ENCODE data around the gene P2RY6.
A peak's percentile ranks its signal among the peaks of the same experiment; 100 is the strongest.

The P2RY6 gene

GRCh38 chr11:73320763-73321603, 48.8 kb downstream of the P2RY6 start:
- DNase-seq, result no peak

DNA sequence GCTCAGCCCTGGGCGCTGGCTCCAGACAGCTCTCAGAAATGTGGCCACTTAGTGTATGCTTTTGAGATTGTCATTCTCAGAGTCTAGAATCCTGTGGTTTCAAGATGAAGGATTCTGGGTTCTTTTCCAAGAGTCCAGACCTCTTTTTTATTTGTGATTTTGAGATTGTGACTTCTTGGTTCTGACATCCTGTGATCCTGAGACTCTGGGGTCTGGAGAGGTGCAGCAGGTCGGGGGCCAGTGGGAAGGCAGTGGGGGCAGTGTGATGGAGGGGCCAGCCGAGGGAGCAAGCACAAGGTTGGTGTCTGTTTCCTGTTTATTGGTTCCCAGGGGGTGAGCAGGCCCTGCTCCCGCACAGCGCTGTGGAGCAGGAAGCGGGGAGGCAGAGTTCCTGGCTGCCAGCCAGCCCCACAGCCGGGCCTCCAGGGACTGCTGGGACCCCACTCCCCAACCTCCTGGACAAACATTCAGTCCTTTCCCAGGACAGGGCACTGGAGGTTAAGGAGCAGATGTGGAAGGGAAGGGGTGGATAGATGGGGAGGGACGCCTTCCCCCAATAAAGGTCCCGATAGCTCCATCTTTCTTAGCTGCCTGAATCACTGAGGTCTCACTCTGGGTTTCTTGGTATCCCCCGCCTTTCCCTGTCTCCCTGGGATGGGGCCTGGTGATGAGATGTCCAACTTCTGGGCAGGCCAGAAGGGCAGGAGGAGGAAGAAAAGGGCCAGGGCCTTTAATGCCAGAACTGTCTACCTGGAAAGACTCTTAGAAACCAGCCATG, 49.7 kb downstream of the P2RY6 start:
- DNase-seq, result peak; percentile 54 to 56

DNA sequence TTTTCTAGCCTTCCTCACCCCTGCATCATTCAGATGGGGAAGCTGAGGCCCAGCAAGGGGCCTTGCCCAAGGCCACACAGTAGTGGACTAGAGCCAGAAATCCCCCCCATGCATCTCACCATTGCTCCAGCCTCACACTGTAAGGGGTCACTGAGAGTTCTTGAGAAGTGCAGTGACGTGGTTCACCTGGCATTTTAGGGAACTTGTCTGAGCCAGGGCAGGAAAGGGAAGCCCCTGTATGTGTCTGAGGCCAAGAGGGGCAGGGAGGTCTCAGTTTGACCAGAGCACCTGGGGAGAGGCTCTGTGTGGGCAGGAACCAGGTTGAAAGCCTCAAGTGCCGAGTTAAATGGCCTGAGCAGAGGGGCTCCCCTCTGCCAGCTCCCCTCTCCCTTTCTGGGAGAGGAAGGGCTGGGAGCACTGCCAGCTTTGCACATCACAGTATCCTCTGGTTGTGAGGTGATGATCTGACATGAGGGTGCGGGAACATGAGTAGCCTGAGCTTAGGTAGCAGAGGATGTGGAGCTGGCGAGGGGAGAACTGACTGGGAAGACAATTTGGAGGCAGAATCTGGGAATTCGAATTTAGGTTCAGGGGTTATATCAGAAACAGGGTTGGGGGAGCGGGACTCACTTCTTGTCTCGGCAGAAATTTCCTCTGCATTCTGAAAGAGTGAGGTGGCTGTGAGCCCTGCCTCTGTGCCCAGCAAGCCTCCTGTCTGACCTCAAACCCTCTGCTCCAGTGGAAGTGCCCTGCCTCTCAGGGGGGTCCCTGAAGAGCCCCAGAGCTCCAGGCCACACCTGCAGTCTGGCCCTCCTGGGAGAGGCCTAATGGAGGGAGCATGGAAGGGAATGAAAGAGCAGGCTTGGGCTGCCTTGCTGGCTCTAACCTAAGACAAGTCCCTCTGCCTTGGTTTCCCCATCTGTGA, 50.5 kb downstream of the P2RY6 start:
- DNase-seq, result peak in 1 of 2 experiments; percentile 35

DNA sequence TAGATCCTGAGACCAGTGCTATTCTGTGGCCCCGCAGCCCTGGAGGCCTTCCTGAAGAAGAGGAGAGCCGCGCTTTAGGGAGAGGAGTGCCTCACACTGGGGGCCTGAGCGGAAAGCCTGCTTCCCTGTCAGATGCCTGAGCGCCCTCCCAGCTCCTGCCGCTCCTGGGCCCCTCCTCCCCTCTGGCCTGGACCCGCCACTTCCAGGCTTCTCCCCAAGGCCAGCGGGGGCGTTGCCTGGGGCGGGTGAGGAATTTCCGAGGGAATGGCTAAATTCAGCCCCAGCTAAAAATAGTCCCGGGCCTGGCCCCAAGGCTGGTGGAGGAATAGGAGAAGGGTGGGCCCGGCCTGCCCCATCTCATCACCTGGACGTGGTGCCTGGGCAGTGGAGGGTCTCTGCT, 51.3 kb downstream of the P2RY6 start:
- no peak for DNase-seq

DNA sequence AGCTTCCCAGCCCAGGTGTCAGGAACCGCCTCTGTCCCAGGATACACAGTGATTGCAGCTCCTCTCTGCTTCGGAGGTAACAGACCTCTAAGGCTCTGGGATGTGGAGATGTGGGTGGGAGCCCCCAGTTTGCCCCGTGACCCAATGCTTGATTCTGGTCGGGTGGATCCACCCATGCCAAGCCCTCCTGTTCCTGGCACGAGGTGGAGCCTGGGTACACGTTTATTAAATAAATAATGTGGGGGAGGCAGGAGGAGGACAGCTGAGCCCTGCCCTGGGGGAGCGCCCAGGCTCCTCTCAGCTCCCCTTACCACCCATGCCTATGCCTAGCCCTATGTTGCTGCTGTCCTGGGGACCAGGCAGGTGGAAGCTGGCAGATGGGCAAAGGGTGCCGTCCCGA, 52.0 kb downstream of the P2RY6 start:
- DNase-seq, result no peak

- no peak for DNase-seq
Measured at GRCh38 chr11:73324665-73325035, 52.5 kb downstream of the P2RY6 start.

- no peak for DNase-seq
Measured at GRCh38 chr11:73325036-73325981, 53.2 kb downstream of the P2RY6 start.

GRCh38 chr11:73326929-73327811, 55.0 kb downstream of the P2RY6 start:
- DNase-seq, result no peak

DNA sequence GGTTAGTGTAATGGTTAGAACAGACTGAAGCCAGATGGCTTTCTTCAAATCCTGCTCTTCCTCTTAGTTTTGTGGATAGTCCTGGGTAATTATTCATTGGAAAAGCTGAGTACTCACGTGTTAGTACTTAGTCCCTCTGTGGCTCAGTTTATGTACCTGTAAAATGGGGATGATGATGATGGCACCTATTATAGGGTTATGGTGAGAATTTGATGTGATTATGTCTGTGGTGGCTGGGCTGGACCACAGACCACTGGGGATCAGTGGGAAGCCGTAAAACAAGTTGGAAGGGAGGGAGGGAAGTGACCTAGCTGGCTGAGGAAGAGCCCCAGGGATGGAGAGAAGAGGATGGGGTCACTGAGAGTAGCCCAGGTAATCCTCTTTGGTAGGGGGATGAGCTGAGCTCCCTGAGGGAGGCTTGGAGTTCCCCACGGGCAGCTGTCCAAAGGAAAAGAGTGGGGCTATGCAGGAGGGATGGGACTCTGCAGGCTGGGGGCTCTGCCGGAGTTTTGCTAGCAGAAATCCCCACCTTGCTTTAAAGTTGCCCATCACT, 55.8 kb downstream of the P2RY6 start:
- no peak for DNase-seq

GRCh38 chr11:73330569-73331093, 58.5 kb downstream of the P2RY6 start:
- peak in 1 of 2 experiments; percentile 20 for DNase-seq

DNA sequence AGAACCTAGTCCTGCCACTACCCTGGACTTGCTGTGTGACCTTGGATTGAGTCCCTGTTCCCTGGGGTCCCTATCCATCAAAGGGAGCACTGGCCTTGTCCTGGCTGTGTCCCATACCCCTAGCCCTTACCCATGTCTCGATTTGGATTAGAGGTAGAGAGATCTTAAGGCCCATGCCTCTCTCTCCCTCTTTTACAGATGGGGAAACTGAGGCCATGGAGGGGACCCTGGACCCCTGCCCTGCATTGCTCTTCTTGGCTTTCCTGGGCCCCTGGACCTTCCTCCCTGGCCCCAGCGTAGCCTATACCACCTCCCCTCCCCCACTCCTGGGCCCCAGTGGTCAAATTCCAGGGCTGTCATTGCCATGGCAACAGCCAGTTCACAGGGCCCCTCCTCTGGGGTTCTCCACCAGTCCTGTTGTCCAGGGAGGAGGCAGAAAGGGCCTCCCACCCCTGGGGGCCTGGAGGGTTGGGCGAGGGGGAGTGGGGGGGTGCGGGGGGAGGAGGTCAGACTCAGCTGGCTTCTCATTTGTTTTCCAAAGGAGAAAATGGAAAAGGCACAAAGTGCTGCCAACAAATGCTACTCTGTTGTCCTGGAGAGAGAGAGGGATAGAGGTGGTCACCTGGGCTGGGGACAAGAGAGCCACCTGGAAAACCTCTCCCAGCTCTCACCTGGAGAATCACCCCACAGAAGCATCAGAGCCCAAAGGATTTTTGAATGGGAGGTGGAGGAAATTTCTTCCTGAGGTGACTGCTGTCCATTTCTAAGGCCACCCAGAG, 59.2 kb downstream of the P2RY6 start:
- DNase-seq, result no peak

GRCh38 chr11:73333173-73333572, 61.0 kb downstream of the P2RY6 start:
- no peak for DNase-seq

DNA sequence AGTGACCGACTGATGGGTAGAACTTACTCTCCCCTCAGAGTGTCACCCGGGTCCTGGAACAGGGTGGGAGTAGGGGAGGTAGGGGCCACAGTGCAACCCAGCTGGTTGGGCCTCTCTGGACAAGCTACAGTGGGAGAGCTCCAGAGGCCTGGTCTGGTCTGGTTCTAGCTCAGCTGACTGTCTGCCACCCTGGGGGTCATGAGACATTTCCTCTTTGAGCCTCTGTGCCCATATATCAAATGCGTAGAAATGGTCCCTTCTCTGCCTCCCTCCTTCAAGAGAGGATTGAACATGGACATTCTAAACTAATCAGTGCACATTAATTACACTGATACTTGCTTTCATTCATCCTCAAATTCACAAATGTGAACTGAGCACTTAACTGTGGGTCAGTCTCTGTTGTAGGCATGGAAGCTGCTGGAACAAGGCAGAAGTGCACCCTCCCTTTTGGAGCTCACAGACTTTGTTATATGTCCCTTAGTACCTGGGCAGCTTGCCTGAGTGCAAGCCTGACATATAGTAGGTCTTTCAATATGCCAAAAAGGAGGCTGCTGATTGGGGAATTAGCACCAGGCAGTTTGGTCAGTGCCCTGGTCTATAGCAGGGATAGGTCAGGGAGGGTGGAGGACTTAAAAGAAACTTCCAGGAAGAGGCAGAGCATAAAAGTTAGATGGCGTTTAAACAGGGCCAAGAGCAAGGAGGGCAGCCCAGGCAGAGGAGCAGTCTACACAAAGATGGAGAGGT, 61.7 kb downstream of the P2RY6 start:
- DNase-seq, result no peak

GRCh38 chr11:73334384-73335203, 62.5 kb downstream of the P2RY6 start:
- DNase-seq, result no peak

- peak; percentile 54 to 56 for DNase-seq
Measured at GRCh38 chr11:73335204-73335923, 63.2 kb downstream of the P2RY6 start.

DNA sequence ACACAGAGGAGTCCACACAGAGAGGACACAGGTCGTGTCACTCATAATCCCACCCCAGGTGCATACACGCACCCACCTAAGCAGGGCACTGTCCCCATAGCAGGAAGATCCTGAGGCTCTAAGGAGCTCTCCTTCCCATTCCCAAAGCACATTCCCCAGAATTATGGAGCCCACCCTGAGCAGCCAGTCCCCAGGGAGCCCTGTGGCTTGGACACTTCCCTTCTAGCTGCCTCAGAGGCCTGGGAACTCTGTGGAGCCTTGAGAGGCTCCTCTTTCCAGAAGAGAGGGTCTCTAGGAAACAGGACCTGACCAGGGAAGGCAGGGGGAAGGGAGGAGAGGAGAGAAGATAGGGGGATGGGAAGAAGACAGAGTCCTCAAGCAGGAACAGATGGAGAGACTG, 65.7 kb downstream of the P2RY6 start:
- no peak for DNase-seq

DNA sequence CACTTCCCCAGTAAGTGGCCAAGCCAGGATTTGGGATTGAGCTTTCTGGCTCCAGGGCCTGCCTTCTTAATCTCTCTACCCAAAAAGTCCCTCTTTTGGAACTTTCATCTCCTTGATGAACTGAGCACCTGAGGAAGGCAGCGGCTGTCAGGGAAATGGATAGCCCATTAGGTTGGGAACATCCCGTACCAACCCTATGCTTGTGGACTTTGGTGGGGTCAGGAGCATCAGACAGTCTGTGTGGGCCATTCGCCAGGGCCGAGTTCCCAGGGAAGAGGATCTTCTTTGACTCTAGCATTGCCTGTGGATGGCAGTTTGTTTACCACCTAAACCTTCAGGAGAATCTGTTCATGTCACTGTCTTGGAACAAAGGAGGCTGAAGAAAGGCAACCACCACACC, 66.1 kb downstream of the P2RY6 start:
- DNase-seq, result no peak
